GM21390 (cell line): Measurements from ENCODE around the gene NOP58.
"Not testable (repeated sequence)": the region's sequence is repeated elsewhere in the genome, so short reads cannot be mapped to it uniquely, and the experiment has no call there.

Experiments
- ATAC-seq: cut with Tn5 transposase; IDR thresholded peaks from one replicate; pipeline ENCODE4 v1.9.1; 2021; ENCODE audit not compliant: unreplicated experiment

NOP58 gene

GRCh38 chr2:202299712-202300111 is 34.1 kb downstream of the NOP58 start:
- ATAC-seq, result peak; percentile 88

- ATAC-seq, result no peak
These were observed 40.5 kb downstream of the NOP58 start for GRCh38 chr2:202306034-202306433.

GRCh38 chr2:202307690-202308089 is 42.1 kb downstream of the NOP58 start:
- ATAC-seq, result no peak

- no peak for ATAC-seq
These were observed 46.3 kb downstream of the NOP58 start for GRCh38 chr2:202311823-202312388.

- no peak for ATAC-seq
These were observed 48.6 kb downstream of the NOP58 start for GRCh38 chr2:202314116-202314515.

GRCh38 chr2:202317080-202317857 is 51.7 kb downstream of the NOP58 start:
- ATAC-seq, result no peak

GRCh38 chr2:202320362-202320761 is 54.8 kb downstream of the NOP58 start:
- ATAC-seq, result not testable (repeated sequence)

GRCh38 chr2:202322435-202322834 is 56.9 kb downstream of the NOP58 start:
- ATAC-seq, result no peak

GRCh38 chr2:202327858-202328257 is 62.3 kb downstream of the NOP58 start:
- ATAC-seq, result no peak

GRCh38 chr2:202335791-202336467 is 70.4 kb downstream of the NOP58 start:
- no peak for ATAC-seq

GRCh38 chr2:202337151-202337550 is 71.6 kb downstream of the NOP58 start:
- no peak for ATAC-seq

GRCh38 chr2:202337706-202338346 is 72.3 kb downstream of the NOP58 start:
- no peak for ATAC-seq

- no peak for ATAC-seq
These were observed 73.7 kb downstream of the NOP58 start for GRCh38 chr2:202339071-202339870.

- no peak for ATAC-seq
These were observed 78.6 kb downstream of the NOP58 start for GRCh38 chr2:202344178-202344577.

- no peak for ATAC-seq
These were observed 80.6 kb downstream of the NOP58 start for GRCh38 chr2:202346180-202346579.
